Body of pancreas (tissue), 4 donors: ENCODE results near the gene NF1. TPM values are rescaled to one million over a fixed set of nuclear protein-coding genes. Genes with fewer than 3 reads are reported as not detected.

Source experiments
- ATAC-seq: fragments of 150-250 bp; one replicate; pipeline ENCODE4 v1.9.1; 2016
- DNase-seq, 4 donors: peaks; one replicate each; pipeline ENCODE4 v3.0.0-alpha.2; 2019
- H3K27ac ChIP-seq, 4 donors: fragments of 200-600 bp; sonication (generic); 1 replicate in 3 of 4; 2 replicates in 1 of 4; pipeline versions ENCODE4 v1.5.1 to v1.6.1; 2016 to 2019; ENCODE audit warnings: mild to moderate bottlenecking in 1 of 4, mixed read lengths in 1 of 4, moderate library complexity in 1 of 4
- H3K27me3 ChIP-seq, 2 donors: fragments of 200-600 bp; sonication (generic); one replicate each; pipeline ENCODE4 v1.6.0; 2016; ENCODE audit warnings: mild to moderate bottlenecking in 1 of 2
- H3K36me3 ChIP-seq, 2 donors: fragments of 200-600 bp; sonication (generic); replicated peaks in 1 of 2; 2 replicates each; pipeline ENCODE4 v1.5.1; 2016; ENCODE audit warnings: low read depth in 2 of 2; ENCODE audit not compliant: insufficient read depth in 1 of 2
- H3K4me1 ChIP-seq: fragments of 200-600 bp; sonication (generic); one replicate; pipeline ENCODE4 v1.6.0; 2016
- H3K4me3 ChIP-seq, 2 donors: fragments of 200-600 bp; sonication (generic); 1 replicate in 1 of 2; 2 replicates in 1 of 2; pipeline ENCODE4 v1.5.1; 2016 to 2019
- H3K9me3 ChIP-seq, 3 donors: fragments of 200-600 bp; sonication (generic); 1 replicate in 2 of 3; 2 replicates in 1 of 3; pipeline ENCODE4 v1.5.1; 2016
- CTCF ChIP-seq, 7 experiments: fragments of 450-650 bp in 4 of 7; fragments of 200-600 bp in 3 of 7; sonication (generic) in 3 of 7; IDR thresholded peaks; one replicate each; pipeline ENCODE4 v1.5.1; 2016 to 2019; ENCODE audit warnings: antibody characterized with exemption in 7 of 7
- POLR2A ChIP-seq, 3 donors: fragments of 450-650 bp; IDR thresholded peaks; one replicate each; pipeline ENCODE4 v1.6.1; 2016; ENCODE audit warnings: antibody characterized with exemption in 3 of 3, mild to moderate bottlenecking in 2 of 3
- WGBS, 2 donors: methylation state at CpG; one replicate each; pipeline ENCODE4 v1.1.5; 2017; 5-methylcytosine and 5-hydroxymethylcytosine counted together
- intact Hi-C: fragments of 100-400 bp; cut with DNase I; formaldehyde crosslinking; loops from one replicate; pipeline ENCODE4 v1.15.1; 2023
- total RNA-seq, 2 donors: library from RNA; depleted of rRNA; stranded (reverse); fragments of >200 nt; gene quantifications; one replicate each; pipeline ENCODE4 v1.1.0, GENCODE V29; 2016

Gene NF1
- total RNA-seq, 2 donors from 2014 or later = 54.7 to 57.1 TPM

DNA sequence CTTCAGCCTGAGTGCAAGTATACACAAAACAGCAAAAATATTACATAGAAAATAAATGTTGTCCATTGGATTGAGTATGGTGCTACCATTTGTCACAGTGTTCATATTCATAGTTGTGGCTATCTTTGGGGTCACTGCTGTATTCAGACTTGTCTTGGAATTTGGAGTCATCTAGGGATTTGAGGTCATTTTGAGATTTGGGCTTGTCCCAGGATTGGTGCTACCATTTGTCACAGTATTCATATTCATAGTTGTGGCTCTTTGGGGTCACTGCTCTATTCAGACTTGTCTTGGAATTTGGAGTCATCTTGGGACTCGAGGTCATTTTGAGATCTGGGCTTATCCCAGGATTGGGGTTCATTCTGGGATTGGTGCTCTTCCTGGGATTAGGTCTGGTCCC is 177.5 kb downstream of the NF1 start:
- Histone ChIP-seq H3K27ac (no peak overlapping the region), H3K27me3 (no peaks in the 10 kb centered on the region), H3K4me1 (no peaks in the 10 kb centered on the region), H3K36me3 (peaks cover 0 to 6% of the 10 kb centered on the region in 2 donors), H3K9me3 (no peaks in the 10 kb centered on the region), H3K4me3 (no peak overlapping the region)
- WGBS, 2 donors = 89 to 94% methylated on average over 1 of the region's 1 CpG
- intact Hi-C loops = no loop called here
- ATAC-seq (no peak), DNase-seq (no peak)
- TF ChIP-seq POLR2A (IDR thresholded peaks at IDR 0.05) = no peak
- no peak for TF ChIP-seq CTCF (IDR thresholded peaks at IDR 0.05)

DNA sequence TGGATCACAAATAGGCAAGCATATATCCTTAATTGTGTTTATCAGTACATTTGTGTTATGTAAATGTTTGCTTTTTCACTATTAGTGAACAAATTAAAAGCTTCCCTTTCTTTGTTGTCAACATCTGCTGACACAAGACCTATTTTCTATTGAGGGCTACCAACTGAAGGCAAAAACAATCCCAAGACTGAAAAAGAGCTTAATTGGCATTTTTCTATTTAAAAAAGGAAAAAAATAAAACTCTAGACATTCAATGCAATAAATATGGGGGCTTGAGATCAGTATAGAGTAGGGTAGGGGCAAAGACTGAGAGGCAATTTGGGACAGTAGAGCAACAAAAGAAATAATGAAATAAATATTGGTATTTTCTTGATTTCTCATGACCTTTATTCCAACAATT is 178.0 kb downstream of the NF1 start:
- Histone ChIP-seq H3K4me1 (no peaks in the 10 kb centered on the region), H3K36me3 (peaks cover 0 to 2% of the 10 kb centered on the region in 2 donors), H3K4me3 (no peak overlapping the region), H3K9me3 (no peaks in the 10 kb centered on the region), H3K27ac (no peak overlapping the region), H3K27me3 (no peaks in the 10 kb centered on the region)
- ATAC-seq = no peak
- intact Hi-C loops = no loop called here
- TF ChIP-seq POLR2A (IDR thresholded peaks at IDR 0.05) (no peak), CTCF (IDR thresholded peaks at IDR 0.05) (no peak)
- DNase-seq = no peak

DNA sequence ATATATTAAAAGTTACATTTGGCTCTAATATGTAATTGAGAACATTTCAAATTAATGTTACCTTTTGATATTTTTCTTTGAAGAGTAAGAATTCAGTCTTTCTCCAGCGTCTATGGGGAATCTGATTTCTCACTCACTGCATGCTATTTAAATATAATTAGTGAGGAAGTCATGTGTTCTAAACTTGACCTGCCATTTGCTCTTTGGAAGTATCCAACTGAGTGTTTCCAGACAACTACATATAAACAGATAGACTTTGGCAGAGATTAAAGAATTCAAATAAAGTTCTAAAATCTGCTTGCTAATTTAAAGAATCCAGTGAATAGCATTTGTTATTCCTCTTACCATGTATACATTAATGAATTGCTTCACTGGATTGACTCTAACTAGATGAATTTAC is 178.7 kb downstream of the NF1 start:
- H3K4me1 ChIP-seq = no peaks in the 10 kb centered on the region
- TF ChIP-seq POLR2A (IDR thresholded peaks at IDR 0.05) (no peak), CTCF (IDR thresholded peaks at IDR 0.05) (no peak)
- 77 to 98% methylated on average over 1 of the region's 1 CpG for WGBS, 2 donors
- ATAC-seq (no peak), DNase-seq (no peak)
- intact Hi-C loops = no loop called here
- H3K27me3 ChIP-seq = no peaks in the 10 kb centered on the region
- no peaks in the 10 kb centered on the region for H3K9me3 ChIP-seq
- H3K4me3 ChIP-seq = no peak overlapping the region
- no peak overlapping the region for H3K27ac ChIP-seq
- peaks cover 0 to 2% of the 10 kb centered on the region in 2 donors for H3K36me3 ChIP-seq

DNA sequence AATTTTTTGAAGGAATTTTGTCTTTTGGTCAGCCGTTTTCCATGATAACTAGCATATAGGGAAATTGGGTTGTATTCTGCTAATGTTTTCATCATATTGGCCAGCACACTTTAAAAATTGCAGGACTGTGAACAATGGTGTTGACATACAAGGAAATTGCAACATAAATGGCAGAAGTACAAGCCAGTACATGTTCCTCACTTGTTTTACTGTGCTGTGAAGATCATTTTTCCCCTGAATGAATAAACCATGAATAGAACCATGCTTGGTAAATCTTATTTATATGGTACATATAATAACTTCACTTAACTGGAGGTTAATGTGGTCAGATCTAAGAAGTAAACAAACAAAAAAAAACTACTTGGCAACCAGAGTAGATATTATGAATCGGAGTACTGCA is 179.5 kb downstream of the NF1 start:
- ATAC-seq (no peak), DNase-seq (peak in 1 of 4 donors; percentile 5)
- Histone ChIP-seq H3K36me3 (peaks cover 0 to 2% of the 10 kb centered on the region in 2 donors), H3K4me3 (no peak overlapping the region), H3K4me1 (no peaks in the 10 kb centered on the region), H3K9me3 (no peaks in the 10 kb centered on the region), H3K27me3 (no peaks in the 10 kb centered on the region), H3K27ac (no peak overlapping the region)
- TF ChIP-seq CTCF (IDR thresholded peaks at IDR 0.05) (no peak), POLR2A (IDR thresholded peaks at IDR 0.05) (no peak)
- intact Hi-C loops = no loop called here
- whole genome bisulfite sequencing, 2 donors = 83 to 90% methylated on average over 2 of the region's 2 CpGs

DNA sequence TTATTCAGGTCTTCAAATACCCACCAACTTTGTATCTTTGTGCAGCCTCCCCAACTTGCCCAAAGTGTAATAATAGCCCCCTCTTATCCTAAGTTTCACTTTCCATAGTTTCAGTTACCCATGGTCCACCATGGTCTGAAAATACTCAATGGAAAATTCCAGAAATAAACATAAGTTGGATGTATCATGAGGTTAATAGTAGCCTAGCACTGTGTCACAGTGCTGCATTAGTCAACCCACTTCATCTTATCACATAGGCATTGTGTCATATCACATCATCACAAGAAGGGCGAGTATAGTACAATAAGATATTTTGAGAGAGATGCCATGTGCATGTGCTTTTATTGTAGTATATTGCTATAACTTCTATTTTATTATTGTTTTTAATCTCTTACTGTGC is 180.3 kb downstream of the NF1 start:
- Histone ChIP-seq H3K36me3 (peaks cover 0 to 2% of the 10 kb centered on the region in 2 donors), H3K9me3 (no peaks in the 10 kb centered on the region), H3K27ac (no peak overlapping the region), H3K4me3 (no peak overlapping the region), H3K4me1 (no peaks in the 10 kb centered on the region), H3K27me3 (no peaks in the 10 kb centered on the region)
- ATAC-seq (no peak), DNase-seq (no peak)
- TF ChIP-seq POLR2A (IDR thresholded peaks at IDR 0.05) (no peak), CTCF (IDR thresholded peaks at IDR 0.05) (no peak)
- 86 to 88% methylated on average over 1 of the region's 1 CpG for WGBS, 2 donors
- intact Hi-C loops = no loop called here
